ENCODE measurements around the gene LSP1.

Gene LSP1

GRCh38 chr11:1936072-1936780 lies 83.3 kb downstream of the LSP1 start:
- Histone ChIP-seq H3K4me2 (ENCODE audit: low read length) (no peak overlapping the region), H3K4me1 (ENCODE audit: control insufficient read depth, low read depth, low read length) (no peaks in the 10 kb centered on the region), H3K9ac (ENCODE audit: low read length) (no peak overlapping the region), H3K27me3 (ENCODE audit: insufficient read depth, low read length, poor library complexity) (no peaks in the 10 kb centered on the region), H2BK15ac (replicated peaks; ENCODE audit: low read depth) (no peak overlapping the region), H3K23ac (ENCODE audit: low read length) (no peak overlapping the region), H3K56ac (ENCODE audit: low read length) (no peak overlapping the region), H3K27ac (ENCODE audit: low read depth, low read length) (no peak overlapping the region), H2AK5ac (ENCODE audit: low read length) (no peak overlapping the region), H3K4me3 (ENCODE audit: low read length) (no peak overlapping the region), H3K79me2 (ENCODE audit: control insufficient read depth, insufficient read depth, low read length) (no peaks in the 10 kb centered on the region), H4K8ac (ENCODE audit: low read depth, low read length) (no peak overlapping the region), H3K4ac (ENCODE audit: low read depth, low read length) (no peak overlapping the region), H2BK5ac (ENCODE audit: low read length) (no peak overlapping the region), H3K36me3 (ENCODE audit: control insufficient read depth, insufficient read depth, low read length) (no peaks in the 10 kb centered on the region), H2BK120ac (ENCODE audit: low read depth, low read length) (no peak overlapping the region), H4K5ac (ENCODE audit: low read length) (no peak overlapping the region), H3K79me1 (ENCODE audit: low read length) (no peaks in the 10 kb centered on the region), H3K18ac (ENCODE audit: low read length) (no peak overlapping the region)
- DNase-seq = no peak
- no CpG with 5 or more reads among the region's 34 CpGs for WGBS (ENCODE audit: extremely low coverage, insufficient coverage, low lambda C conversion rate)

- Histone ChIP-seq H3K79me1 (ENCODE audit: low read length) (no peaks in the 10 kb centered on the region), H3K23ac (ENCODE audit: low read length) (no peak overlapping the region), H3K4me1 (ENCODE audit: control insufficient read depth, low read depth, low read length) (no peaks in the 10 kb centered on the region), H3K27me3 (ENCODE audit: insufficient read depth, low read length, poor library complexity) (no peaks in the 10 kb centered on the region), H2BK5ac (ENCODE audit: low read length) (no peak overlapping the region), H3K79me2 (ENCODE audit: control insufficient read depth, insufficient read depth, low read length) (no peaks in the 10 kb centered on the region), H2AK5ac (ENCODE audit: low read length) (no peak overlapping the region), H3K4me3 (ENCODE audit: low read length) (no peak overlapping the region), H3K27ac (ENCODE audit: low read depth, low read length) (no peak overlapping the region), H4K8ac (ENCODE audit: low read depth, low read length) (no peak overlapping the region), H3K4me2 (ENCODE audit: low read length) (no peak overlapping the region), H3K18ac (ENCODE audit: low read length) (no peak overlapping the region), H4K5ac (ENCODE audit: low read length) (no peak overlapping the region), H3K9ac (ENCODE audit: low read length) (no peak overlapping the region), H2BK15ac (replicated peaks; ENCODE audit: low read depth) (no peak overlapping the region), H2BK120ac (ENCODE audit: low read depth, low read length) (no peak overlapping the region), H3K4ac (ENCODE audit: low read depth, low read length) (no peak overlapping the region), H3K36me3 (ENCODE audit: control insufficient read depth, insufficient read depth, low read length) (no peaks in the 10 kb centered on the region), H3K56ac (ENCODE audit: low read length) (no peak overlapping the region)
- no CpG with 5 or more reads among the region's 34 CpGs for whole genome bisulfite sequencing (ENCODE audit: extremely low coverage, insufficient coverage, low lambda C conversion rate)
- no peak for DNase-seq
These were observed 84.1 kb downstream of the LSP1 start for GRCh38 chr11:1936781-1937615.

GRCh38 chr11:1937616-1938342 lies 84.9 kb downstream of the LSP1 start:
- Histone ChIP-seq H3K4me1 (ENCODE audit: control insufficient read depth, low read depth, low read length) (no peaks in the 10 kb centered on the region), H3K79me2 (ENCODE audit: control insufficient read depth, insufficient read depth, low read length) (no peaks in the 10 kb centered on the region), H3K79me1 (ENCODE audit: low read length) (no peaks in the 10 kb centered on the region), H4K5ac (ENCODE audit: low read length) (no peak overlapping the region), H2BK5ac (ENCODE audit: low read length) (no peak overlapping the region), H3K36me3 (ENCODE audit: control insufficient read depth, insufficient read depth, low read length) (no peaks in the 10 kb centered on the region), H3K27me3 (ENCODE audit: insufficient read depth, low read length, poor library complexity) (no peaks in the 10 kb centered on the region), H3K4me3 (ENCODE audit: low read length) (no peak overlapping the region), H4K8ac (ENCODE audit: low read depth, low read length) (no peak overlapping the region), H3K9ac (ENCODE audit: low read length) (no peak overlapping the region), H3K4ac (ENCODE audit: low read depth, low read length) (no peak overlapping the region), H2BK120ac (ENCODE audit: low read depth, low read length) (no peak overlapping the region), H3K18ac (ENCODE audit: low read length) (no peak overlapping the region), H3K56ac (ENCODE audit: low read length) (no peak overlapping the region), H3K23ac (ENCODE audit: low read length) (no peak overlapping the region), H2AK5ac (ENCODE audit: low read length) (no peak overlapping the region), H3K4me2 (ENCODE audit: low read length) (no peak overlapping the region), H2BK15ac (replicated peaks; ENCODE audit: low read depth) (no peak overlapping the region), H3K27ac (ENCODE audit: low read depth, low read length) (no peak overlapping the region)
- no CpG with 5 or more reads among the region's 35 CpGs for WGBS (ENCODE audit: extremely low coverage, insufficient coverage, low lambda C conversion rate)
- DNase-seq = no peak

- H2BK120ac ChIP-seq (ENCODE audit: low read depth, low read length) = no peak overlapping the region
- no peak overlapping the region for H4K5ac ChIP-seq (ENCODE audit: low read length)
- no peak overlapping the region for H2BK5ac ChIP-seq (ENCODE audit: low read length)
- H3K27me3 ChIP-seq (ENCODE audit: insufficient read depth, low read length, poor library complexity) = no peaks in the 10 kb centered on the region
- H3K4ac ChIP-seq (ENCODE audit: low read depth, low read length) = no peak overlapping the region
- H3K9ac ChIP-seq (ENCODE audit: low read length) = no peak overlapping the region
- H2BK15ac ChIP-seq (replicated peaks; ENCODE audit: low read depth) = no peak overlapping the region
- H3K4me1 ChIP-seq (ENCODE audit: control insufficient read depth, low read depth, low read length) = no peaks in the 10 kb centered on the region
- H3K27ac ChIP-seq (ENCODE audit: low read depth, low read length) = no peak overlapping the region
- DNase-seq = no peak
- H4K8ac ChIP-seq (ENCODE audit: low read depth, low read length) = no peak overlapping the region
- no peaks in the 10 kb centered on the region for H3K36me3 ChIP-seq (ENCODE audit: control insufficient read depth, insufficient read depth, low read length)
- no CpG with 5 or more reads among the region's 27 CpGs for WGBS (ENCODE audit: extremely low coverage, insufficient coverage, low lambda C conversion rate)
- no peak overlapping the region for H3K4me3 ChIP-seq (ENCODE audit: low read length)
- H3K79me1 ChIP-seq (ENCODE audit: low read length) = no peaks in the 10 kb centered on the region
- no peaks in the 10 kb centered on the region for H3K79me2 ChIP-seq (ENCODE audit: control insufficient read depth, insufficient read depth, low read length)
- no peak overlapping the region for H2AK5ac ChIP-seq (ENCODE audit: low read length)
- H3K4me2 ChIP-seq (ENCODE audit: low read length) = no peak overlapping the region
- H3K18ac ChIP-seq (ENCODE audit: low read length) = no peak overlapping the region
- no peak overlapping the region for H3K56ac ChIP-seq (ENCODE audit: low read length)
- H3K23ac ChIP-seq (ENCODE audit: low read length) = no peak overlapping the region
These were observed 85.6 kb downstream of the LSP1 start for GRCh38 chr11:1938343-1939005.

GRCh38 chr11:1939006-1939625 lies 86.2 kb downstream of the LSP1 start:
- Histone ChIP-seq H3K27ac (ENCODE audit: low read depth, low read length) (no peak overlapping the region), H4K5ac (ENCODE audit: low read length) (no peak overlapping the region), H3K27me3 (ENCODE audit: insufficient read depth, low read length, poor library complexity) (no peaks in the 10 kb centered on the region), H3K4me2 (ENCODE audit: low read length) (no peak overlapping the region), H3K36me3 (ENCODE audit: control insufficient read depth, insufficient read depth, low read length) (no peaks in the 10 kb centered on the region), H2BK5ac (ENCODE audit: low read length) (no peak overlapping the region), H3K79me1 (ENCODE audit: low read length) (no peaks in the 10 kb centered on the region), H3K4me3 (ENCODE audit: low read length) (no peak overlapping the region), H2AK5ac (ENCODE audit: low read length) (no peak overlapping the region), H3K18ac (ENCODE audit: low read length) (no peak overlapping the region), H2BK120ac (ENCODE audit: low read depth, low read length) (no peak overlapping the region), H4K8ac (ENCODE audit: low read depth, low read length) (no peak overlapping the region), H3K9ac (ENCODE audit: low read length) (no peak overlapping the region), H3K56ac (ENCODE audit: low read length) (no peak overlapping the region), H3K79me2 (ENCODE audit: control insufficient read depth, insufficient read depth, low read length) (no peaks in the 10 kb centered on the region), H3K23ac (ENCODE audit: low read length) (no peak overlapping the region), H3K4ac (ENCODE audit: low read depth, low read length) (no peak overlapping the region), H2BK15ac (replicated peaks; ENCODE audit: low read depth) (no peak overlapping the region), H3K4me1 (ENCODE audit: control insufficient read depth, low read depth, low read length) (no peaks in the 10 kb centered on the region)
- WGBS (ENCODE audit: extremely low coverage, insufficient coverage, low lambda C conversion rate) = no CpG with 5 or more reads among the region's 23 CpGs
- no peak for DNase-seq

Measured in mesendoderm (in vitro differentiated cells).